HUES48 (cell line): ENCODE measurements around the gene ENDOD1.

Experiments
- H3K27ac ChIP-seq: one replicate; pipeline ENCODE4 v1.7.0; 2013; ENCODE audit warnings: low read depth, low read length, inconsistent platforms
- H3K27me3 ChIP-seq: 2 replicates; pipeline ENCODE4 v1.6.1; 2013; ENCODE audit warnings: mild to moderate bottlenecking, low read length; ENCODE audit not compliant: control insufficient read depth, insufficient read depth
- H3K36me3 ChIP-seq: 2 replicates; pipeline ENCODE4 v1.6.1; 2013; ENCODE audit warnings: low read length; ENCODE audit not compliant: control insufficient read depth, insufficient read depth
- H3K4me1 ChIP-seq: 2 replicates; pipeline ENCODE4 v1.6.1; 2013; ENCODE audit warnings: mild to moderate bottlenecking, low read length; ENCODE audit not compliant: control insufficient read depth, insufficient read depth
- H3K4me3 ChIP-seq: 2 replicates; pipeline ENCODE4 v1.5.1; 2013; ENCODE audit warnings: mild to moderate bottlenecking, low read depth, low read length
- H3K9ac ChIP-seq: 2 replicates; pipeline ENCODE4 v1.6.1; 2013; ENCODE audit warnings: mild to moderate bottlenecking, low read depth, low read length, moderate library complexity
- H3K9me3 ChIP-seq: 2 replicates; pipeline ENCODE4 v1.6.1; 2013; ENCODE audit warnings: low read length; ENCODE audit not compliant: control insufficient read depth, insufficient read depth

The ENDOD1 gene

DNA sequence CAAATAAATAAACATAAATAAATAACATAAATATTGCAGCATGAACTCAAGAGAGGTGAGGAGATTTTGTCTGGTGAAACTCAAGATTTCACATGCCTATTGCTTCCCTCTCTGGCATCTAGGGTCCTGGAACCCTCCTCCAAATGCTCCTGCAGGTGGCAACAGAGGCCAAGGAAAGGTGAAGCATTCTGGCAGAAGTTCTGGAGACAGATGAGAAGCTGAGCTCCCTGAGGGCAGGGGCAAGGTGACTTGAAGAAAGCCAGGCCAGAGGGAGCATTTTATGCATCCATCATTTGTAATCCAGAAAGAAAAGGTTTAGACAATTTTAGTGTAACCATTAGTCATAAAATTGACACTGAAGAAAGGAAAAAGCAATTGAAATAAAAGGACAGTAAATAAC is 64.9 kb downstream of the ENDOD1 start:
- no peaks in the 10 kb centered on the region for H3K9me3 ChIP-seq

DNA sequence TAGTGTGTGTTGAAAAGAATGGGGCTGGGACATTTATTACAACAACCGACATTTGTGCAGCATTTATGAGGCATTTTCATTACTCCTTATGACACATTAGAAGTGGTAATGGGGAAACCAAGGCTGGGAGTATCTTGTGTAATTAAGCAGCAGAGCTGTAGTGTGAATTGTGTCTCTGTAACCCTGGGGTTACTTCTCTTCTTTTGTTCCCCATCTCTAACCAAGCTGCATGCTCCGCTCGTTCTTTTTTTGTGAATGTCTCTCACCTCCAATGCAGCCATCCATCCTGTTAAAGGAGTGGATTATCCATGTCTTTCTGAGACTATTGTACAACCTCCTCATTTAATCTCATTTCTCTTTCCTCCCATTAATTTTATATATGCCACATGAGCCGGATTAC is 65.7 kb downstream of the ENDOD1 start:
- no peaks in the 10 kb centered on the region for H3K9me3 ChIP-seq
- H3K27ac ChIP-seq: no peak overlapping the region
- no peak overlapping the region for H3K4me3 ChIP-seq
- H3K27me3 ChIP-seq: peaks cover 9% of the 10 kb centered on the region
- H3K9ac ChIP-seq: no peak overlapping the region
- peaks cover 3% of the 10 kb centered on the region; the same call in 1 of the 2 replicates for H3K4me1 ChIP-seq
- H3K36me3 ChIP-seq: no peaks in the 10 kb centered on the region

More for the DNA sequence above, 64.9 kb downstream of the ENDOD1 start:
- Histone ChIP-seq H3K4me1 (no peaks in the 10 kb centered on the region), H3K27ac (no peak overlapping the region), H3K4me3 (no peak overlapping the region), H3K9ac (no peak overlapping the region), H3K36me3 (no peaks in the 10 kb centered on the region), H3K27me3 (peaks cover 18% of the 10 kb centered on the region)

DNA sequence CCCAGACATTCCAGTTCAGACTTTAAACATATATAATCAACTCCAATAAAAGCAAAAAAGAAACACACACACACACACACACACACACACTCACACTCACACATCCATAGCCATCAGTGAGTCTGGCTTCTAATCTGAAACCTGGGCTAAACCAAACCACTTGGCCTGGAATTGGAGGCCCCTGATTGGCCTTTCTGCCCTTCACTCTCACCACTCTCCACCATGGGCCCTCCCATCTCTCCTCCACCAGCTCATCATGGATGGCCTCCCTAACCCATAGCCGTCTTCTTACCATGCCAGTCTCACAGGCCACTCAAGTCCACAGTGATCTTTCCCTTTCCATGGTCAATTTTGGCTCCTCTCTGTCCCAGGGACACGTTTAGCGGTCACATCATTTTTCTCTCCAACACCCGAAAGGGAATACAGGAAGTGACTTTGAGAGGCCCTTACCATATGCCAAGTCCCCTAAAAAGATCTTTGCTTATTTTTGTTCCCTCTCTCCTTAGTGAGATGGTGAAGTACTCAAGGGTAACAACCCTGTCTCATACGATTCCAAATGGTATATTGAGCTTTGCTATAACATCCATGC is 66.6 kb downstream of the ENDOD1 start:
- H3K27me3 ChIP-seq: peaks cover under 1% of the 10 kb centered on the region; the same call in 1 of the 2 replicates
- no peak overlapping the region for H3K27ac ChIP-seq
- no peak overlapping the region for H3K4me3 ChIP-seq
- H3K9ac ChIP-seq: no peak overlapping the region
- H3K36me3 ChIP-seq: no peaks in the 10 kb centered on the region
- H3K9me3 ChIP-seq: no peaks in the 10 kb centered on the region
- H3K4me1 ChIP-seq: peaks cover 4% of the 10 kb centered on the region; the same call in 1 of the 2 replicates

DNA sequence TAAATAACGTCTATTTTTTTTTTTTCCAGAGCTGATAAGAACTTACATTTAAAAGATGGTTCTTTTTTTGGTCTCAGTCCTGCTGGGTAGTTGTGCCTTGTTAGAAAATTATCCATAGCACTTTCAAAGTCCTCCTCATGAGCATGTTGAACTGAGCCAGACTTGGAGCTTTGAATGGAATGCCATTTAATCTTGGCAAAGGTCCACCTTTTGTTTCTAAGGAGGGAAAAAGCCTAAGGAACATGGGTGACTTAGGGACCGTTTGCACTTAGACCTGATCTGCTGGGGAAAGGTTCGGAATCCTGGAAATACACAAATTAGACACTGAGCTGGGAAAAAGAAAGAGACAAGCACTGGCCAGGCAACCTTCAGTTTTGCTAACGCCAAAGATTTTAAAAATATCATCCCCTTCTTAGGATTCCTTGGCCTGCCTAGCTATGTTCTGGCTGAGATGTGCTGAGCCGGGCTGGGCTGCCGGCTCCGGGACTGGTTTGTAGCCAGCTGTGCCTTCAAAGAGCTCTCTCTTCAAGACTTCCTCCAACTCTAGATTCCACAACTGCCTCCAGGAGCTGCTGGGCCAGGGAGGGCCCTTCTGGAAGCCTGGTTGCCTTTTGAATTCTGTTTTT is 67.4 kb downstream of the ENDOD1 start:
- no peak overlapping the region for H3K9ac ChIP-seq
- no peaks in the 10 kb centered on the region for H3K27me3 ChIP-seq
- peaks cover 4% of the 10 kb centered on the region; the same call in 1 of the 2 replicates for H3K4me1 ChIP-seq
- no peak overlapping the region for H3K27ac ChIP-seq
- H3K4me3 ChIP-seq: no peak overlapping the region
- H3K9me3 ChIP-seq: no peaks in the 10 kb centered on the region
- no peaks in the 10 kb centered on the region for H3K36me3 ChIP-seq

GRCh38 chr11:95157824-95158223 is 68.2 kb downstream of the ENDOD1 start:
- Histone ChIP-seq H3K9me3 (no peaks in the 10 kb centered on the region), H3K27ac (no peak overlapping the region), H3K4me1 (peaks cover 4% of the 10 kb centered on the region; the same call in 1 of the 2 replicates), H3K9ac (no peak overlapping the region), H3K27me3 (no peaks in the 10 kb centered on the region), H3K4me3 (no peak overlapping the region), H3K36me3 (no peaks in the 10 kb centered on the region)

- Histone ChIP-seq H3K9me3 (no peaks in the 10 kb centered on the region), H3K9ac (no peak overlapping the region), H3K27me3 (no peaks in the 10 kb centered on the region), H3K4me3 (no peak overlapping the region), H3K4me1 (peaks cover 4% of the 10 kb centered on the region; the same call in 1 of the 2 replicates), H3K27ac (no peak overlapping the region), H3K36me3 (no peaks in the 10 kb centered on the region)
These were observed 71.6 kb downstream of the ENDOD1 start for GRCh38 chr11:95161248-95161647.

GRCh38 chr11:95163106-95163505 is 73.5 kb downstream of the ENDOD1 start:
- H3K4me1 ChIP-seq: peaks cover 10% of the 10 kb centered on the region
- no peak overlapping the region for H3K9ac ChIP-seq
- no peak overlapping the region for H3K4me3 ChIP-seq
- no peaks in the 10 kb centered on the region for H3K9me3 ChIP-seq
- H3K36me3 ChIP-seq: no peaks in the 10 kb centered on the region
- no peak overlapping the region for H3K27ac ChIP-seq
- H3K27me3 ChIP-seq: no peaks in the 10 kb centered on the region

DNA sequence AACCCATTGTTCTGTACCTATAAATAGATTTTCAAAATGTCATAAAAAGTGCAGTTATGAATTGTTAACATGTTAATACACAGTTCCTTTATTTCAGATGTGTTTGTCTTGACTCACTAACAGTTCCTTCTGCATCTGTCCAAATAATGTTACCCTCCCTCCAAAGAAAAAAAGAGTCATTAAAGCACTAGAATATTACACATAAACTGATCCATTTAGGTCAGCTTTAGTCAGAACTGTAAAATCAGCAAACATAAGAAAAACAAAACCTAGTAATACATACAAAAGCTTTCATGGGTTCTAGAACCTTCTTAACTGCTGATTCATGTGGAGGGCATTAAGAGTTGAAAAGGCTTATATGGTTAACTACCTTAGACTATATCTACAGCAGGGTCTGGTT is 76.0 kb downstream of the ENDOD1 start:
- H3K9ac ChIP-seq: no peak overlapping the region
- H3K27me3 ChIP-seq: no peaks in the 10 kb centered on the region
- no peaks in the 10 kb centered on the region for H3K9me3 ChIP-seq
- peaks cover 25% of the 10 kb centered on the region for H3K4me1 ChIP-seq
- H3K4me3 ChIP-seq: no peak overlapping the region
- no peaks in the 10 kb centered on the region for H3K36me3 ChIP-seq
- H3K27ac ChIP-seq: no peak overlapping the region

- no peak overlapping the region for H3K4me3 ChIP-seq
- H3K27me3 ChIP-seq: no peaks in the 10 kb centered on the region
- H3K4me1 ChIP-seq: peaks cover 25% of the 10 kb centered on the region
- no peaks in the 10 kb centered on the region for H3K9me3 ChIP-seq
- no peaks in the 10 kb centered on the region for H3K36me3 ChIP-seq
- H3K27ac ChIP-seq: no peak overlapping the region
- no peak overlapping the region for H3K9ac ChIP-seq
These were observed 77.1 kb downstream of the ENDOD1 start for GRCh38 chr11:95166781-95167180.

- H3K27me3 ChIP-seq: no peaks in the 10 kb centered on the region
- peaks cover 28% of the 10 kb centered on the region for H3K36me3 ChIP-seq
- H3K27ac ChIP-seq: no peak overlapping the region
- no peaks in the 10 kb centered on the region for H3K9me3 ChIP-seq
- no peak overlapping the region for H3K9ac ChIP-seq
- H3K4me1 ChIP-seq: peaks cover 25% of the 10 kb centered on the region
- no peak overlapping the region for H3K4me3 ChIP-seq
These were observed 80.6 kb downstream of the ENDOD1 start for GRCh38 chr11:95170294-95170693.

DNA sequence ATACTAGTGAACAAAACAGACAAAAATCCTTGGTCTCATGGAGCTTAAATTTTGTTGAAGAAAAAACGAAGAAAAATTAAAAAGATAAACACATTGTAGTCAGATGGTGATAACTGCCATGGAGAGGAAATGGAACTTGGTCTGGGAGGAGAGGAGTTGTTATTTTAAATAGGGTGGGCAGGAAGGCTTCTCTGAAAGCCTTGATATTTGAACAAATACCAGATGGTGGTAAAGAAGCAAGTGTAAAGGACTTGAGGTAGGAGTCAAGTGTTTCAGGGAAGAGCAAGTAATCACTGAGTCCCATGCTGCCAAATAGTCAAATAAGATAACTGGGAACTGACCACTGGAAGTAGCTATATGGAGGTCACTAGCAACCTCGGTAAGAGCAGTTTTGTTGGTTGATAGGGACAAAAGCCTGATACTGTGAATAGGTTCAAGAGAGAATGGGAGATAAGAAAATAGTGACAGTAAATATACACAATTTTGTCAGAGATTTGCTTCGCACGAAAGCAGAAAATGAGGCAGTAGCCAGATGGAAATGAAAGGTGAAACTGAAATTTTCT is 86.3 kb downstream of the ENDOD1 start:
- no peaks in the 10 kb centered on the region for H3K9me3 ChIP-seq
- no peak overlapping the region for H3K9ac ChIP-seq
- no peaks in the 10 kb centered on the region for H3K4me1 ChIP-seq
- H3K36me3 ChIP-seq: peaks cover 80% of the 10 kb centered on the region
- no peak overlapping the region for H3K4me3 ChIP-seq
- H3K27me3 ChIP-seq: no peaks in the 10 kb centered on the region
- no peak overlapping the region for H3K27ac ChIP-seq
